Measurements from ENCODE around the gene STK40. TPM values are rescaled to one million over a fixed set of nuclear protein-coding genes. Genes with fewer than 3 reads are reported as not detected.

Gene STK40
- total and polyA plus RNA-seq, 9 of the 15 experiments (the other 6 are each of a cell fraction or from before 2014, with no cell fraction given), result 0.69 to 94.3 (median 39.1) TPM

DNA sequence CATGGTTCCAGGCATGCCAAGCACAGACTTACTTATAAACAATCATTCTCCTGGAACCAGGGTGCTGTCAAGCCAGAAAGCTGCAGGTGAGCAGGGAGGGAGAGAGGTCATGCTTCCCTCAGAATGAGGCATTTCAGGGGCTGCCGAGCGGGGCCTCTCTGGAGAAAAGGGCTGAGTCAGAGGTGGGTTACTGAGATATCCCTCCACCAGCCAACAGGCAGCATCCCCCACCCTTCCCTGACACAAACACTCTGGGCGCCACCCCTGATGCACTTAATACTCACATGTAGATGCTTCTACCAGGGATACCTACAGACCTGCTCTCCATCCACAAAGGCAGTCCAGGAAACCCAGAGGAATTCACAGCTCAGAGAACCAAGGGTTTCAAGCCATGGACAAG is 13.1 kb downstream of the STK40 start (continued):
- TF ChIP-seq, protein P1, sequence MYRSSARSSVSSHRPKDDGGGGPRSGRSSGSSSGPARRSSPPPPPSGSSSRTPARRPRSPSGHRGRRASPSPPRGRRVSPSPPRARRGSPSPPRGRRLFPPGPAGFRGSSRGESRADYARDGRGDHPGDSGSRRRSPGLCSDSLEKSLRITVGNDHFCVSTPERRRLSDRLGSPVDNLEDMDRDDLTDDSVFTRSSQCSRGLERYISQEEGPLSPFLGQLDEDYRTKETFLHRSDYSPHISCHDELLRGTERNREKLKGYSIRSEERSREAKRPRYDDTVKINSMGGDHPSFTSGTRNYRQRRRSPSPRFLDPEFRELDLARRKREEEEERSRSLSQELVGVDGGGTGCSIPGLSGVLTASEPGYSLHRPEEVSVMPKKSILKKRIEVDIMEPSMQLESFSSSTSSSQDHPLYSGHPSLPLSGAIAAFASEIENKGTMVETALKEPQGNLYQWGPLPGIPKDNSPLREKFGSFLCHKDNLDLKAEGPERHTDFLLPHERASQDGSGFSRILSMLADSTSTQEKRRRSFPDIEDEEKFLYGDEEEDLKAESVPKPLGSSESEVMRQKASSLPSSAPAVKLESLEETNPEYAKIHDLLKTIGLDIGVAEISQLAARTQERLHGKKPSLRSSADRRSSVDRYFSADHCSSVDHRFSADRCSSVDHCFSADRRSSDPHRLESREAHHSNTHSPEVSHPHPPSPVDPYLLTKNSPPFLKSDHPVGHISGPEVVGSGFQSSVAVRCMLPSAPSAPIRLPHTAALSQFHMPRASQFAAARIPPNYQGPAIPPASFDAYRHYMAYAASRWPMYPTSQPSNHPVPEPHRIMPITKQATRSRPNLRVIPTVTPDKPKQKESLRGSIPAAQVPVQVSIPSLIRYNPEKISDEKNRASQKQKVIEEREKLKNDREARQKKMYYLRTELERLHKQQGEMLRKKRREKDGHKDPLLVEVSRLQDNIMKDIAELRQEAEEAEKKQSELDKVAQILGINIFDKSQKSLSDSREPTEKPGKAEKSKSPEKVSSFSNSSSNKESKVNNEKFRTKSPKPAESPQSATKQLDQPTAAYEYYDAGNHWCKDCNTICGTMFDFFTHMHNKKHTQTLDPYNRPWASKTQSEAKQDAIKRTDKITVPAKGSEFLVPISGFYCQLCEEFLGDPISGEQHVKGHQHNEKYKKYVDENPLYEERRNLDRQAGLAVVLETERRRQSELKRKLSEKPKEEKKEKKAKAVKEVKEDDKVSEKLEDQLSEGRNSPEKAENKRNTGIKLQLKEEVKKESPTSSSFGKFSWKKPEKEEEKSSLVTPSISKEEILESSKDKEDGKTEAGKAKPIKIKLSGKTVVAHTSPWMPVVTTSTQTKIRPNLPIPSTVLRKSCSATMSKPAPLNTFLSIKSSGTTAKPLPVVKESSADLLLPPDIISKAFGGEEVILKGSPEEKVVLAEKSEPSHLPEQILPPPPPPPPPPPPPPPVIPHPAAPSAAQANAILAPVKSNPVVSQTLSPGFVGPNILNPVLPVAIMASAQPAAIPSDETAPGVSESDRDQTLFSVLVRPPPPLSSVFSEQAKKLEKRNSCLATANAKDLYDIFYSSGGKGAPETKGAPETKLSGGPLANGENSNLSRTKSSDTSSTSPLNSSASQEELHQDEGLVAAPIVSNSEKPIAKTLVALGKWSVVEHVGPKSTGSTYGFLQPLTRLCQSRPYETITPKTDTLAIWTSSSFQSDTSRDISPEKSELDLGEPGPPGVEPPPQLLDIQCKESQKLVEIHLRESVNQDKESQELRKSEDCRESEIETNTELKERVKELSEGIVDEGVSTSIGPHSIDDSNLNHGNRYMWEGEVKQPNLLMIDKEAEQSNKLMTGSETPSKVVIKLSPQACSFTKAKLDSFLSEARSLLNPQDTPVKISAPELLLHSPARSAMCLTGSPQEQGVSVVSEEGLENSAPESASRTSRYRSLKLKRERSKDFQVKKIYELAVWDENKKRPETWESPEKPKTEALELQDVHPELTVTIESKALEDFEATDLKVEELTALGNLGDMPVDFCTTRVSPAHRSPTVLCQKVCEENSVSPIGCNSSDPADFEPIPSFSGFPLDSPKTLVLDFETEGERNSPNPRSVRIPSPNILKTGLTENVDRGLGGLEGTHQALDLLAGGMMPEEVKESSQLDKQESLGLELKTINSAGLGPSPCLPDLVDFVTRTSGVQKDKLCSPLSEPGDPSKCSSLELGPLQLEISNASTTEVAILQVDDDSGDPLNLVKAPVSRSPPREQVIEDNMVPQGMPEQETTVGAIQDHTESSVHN (IDR thresholded peaks at IDR 0.05; ENCODE audit: borderline replicate concordance in 1 of 2, low read depth in 1 of 2), result no peak
- TF ChIP-seq NFE2 (IDR thresholded peaks at IDR 0.05; ENCODE audit: low read depth), result peak; percentile 91
- no peak for TF ChIP-seq NONO (IDR thresholded peaks at IDR 0.05; ENCODE audit: low read depth in 2 of 2, low read length in 1 of 2)
- TF ChIP-seq SIRT6 (IDR thresholded peaks at IDR 0.05; ENCODE audit: low read depth, low read length), result no peak
- TF ChIP-seq STAT5B (CRISPR knock-in tag; IDR thresholded peaks at IDR 0.05), result no peak
- no peak for TF ChIP-seq XRCC4 (IDR thresholded peaks at IDR 0.05; ENCODE audit: extremely low read depth, insufficient read depth, insufficient read length)
- TF ChIP-seq, protein P2, sequence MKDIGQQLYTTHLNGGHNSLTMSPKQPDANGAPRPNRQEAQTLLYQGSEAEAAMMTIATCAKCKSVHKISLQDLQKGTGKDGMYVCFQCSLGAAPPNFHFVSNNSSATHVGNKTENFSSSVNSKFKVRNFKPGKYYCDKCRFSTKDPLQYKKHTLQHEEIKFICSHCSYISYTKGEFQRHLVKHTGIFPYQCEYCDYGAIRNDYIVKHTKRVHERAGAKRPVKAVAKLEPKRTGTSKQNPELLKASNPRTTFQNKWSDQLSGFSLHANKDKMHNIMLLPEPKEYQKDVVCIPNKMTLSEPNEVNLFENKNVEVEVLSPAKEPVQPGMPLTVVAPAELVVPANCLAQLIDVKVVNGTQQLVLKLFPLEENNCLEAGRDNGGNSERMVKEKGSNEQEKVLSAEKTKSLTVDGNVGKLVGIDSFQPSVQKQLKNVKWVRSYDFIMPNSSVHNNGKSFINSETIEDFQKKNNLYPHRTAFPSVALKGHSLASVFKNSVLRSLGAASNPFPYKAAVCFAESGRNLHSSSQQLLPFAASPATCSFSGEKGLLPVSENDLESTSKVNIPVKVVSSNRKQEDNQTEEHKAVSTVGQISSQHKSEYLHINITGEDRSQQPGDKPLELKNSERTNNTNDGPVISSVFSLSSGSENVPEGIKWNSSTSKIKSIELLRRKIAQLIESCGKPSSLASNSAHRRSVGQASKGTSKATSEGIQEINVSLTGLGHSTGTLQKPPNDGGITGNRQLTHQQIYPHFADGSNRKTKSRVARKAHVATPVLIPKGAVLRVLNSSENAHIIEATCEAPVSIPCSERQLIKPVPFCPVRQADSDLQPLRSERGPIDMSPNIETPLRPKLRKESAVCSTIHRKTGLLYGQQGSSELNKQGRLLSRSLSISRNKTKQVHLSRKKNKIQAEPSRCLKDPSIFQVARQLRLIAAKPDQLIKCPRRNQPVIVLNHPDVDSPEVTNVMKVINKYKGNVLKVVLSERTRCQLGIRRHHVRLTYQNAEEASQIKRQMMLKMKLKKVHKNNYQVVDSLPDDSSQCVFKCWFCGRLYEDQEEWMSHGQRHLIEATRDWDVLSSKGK (CRISPR knock-in tag; IDR thresholded peaks at IDR 0.05), result no peak
- TF ChIP-seq, protein P3, sequence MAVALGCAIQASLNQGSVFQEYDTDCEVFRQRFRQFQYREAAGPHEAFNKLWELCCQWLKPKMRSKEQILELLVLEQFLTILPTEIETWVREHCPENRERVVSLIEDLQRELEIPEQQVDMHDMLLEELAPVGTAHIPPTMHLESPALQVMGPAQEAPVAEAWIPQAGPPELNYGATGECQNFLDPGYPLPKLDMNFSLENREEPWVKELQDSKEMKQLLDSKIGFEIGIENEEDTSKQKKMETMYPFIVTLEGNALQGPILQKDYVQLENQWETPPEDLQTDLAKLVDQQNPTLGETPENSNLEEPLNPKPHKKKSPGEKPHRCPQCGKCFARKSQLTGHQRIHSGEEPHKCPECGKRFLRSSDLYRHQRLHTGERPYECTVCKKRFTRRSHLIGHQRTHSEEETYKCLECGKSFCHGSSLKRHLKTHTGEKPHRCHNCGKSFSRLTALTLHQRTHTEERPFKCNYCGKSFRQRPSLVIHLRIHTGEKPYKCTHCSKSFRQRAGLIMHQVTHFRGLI (CRISPR knock-in tag; IDR thresholded peaks at IDR 0.05), result no peak
- peak; percentile 68 for TF ChIP-seq JUND (IDR thresholded peaks at IDR 0.05; ENCODE audit: borderline replicate concordance, low read depth, low read length)
- no peak; the same call in 2 of the 3 replicates for TF ChIP-seq JUND (tag; IDR thresholded peaks at IDR 0.05; ENCODE audit: borderline replicate concordance, low read depth, low read length)
- TF ChIP-seq CXXC5 (CRISPR knock-in tag; IDR thresholded peaks at IDR 0.05), result peak; percentile 47; the same call in 1 of the 2 replicates
- no peak for TF ChIP-seq CBX8 (IDR thresholded peaks at IDR 0.05; ENCODE audit: borderline replicate concordance, extremely low read depth, low read depth, low read length, poor library complexity, severe bottlenecking)
